Endothelial cell of umbilical vein (primary cell): ENCODE measurements around the gene CUL5. TPM values are rescaled to one million over a fixed set of nuclear protein-coding genes. Genes with fewer than 3 reads are reported as not detected.

Source experiments
- BruUV-seq: library from RNA; stranded (reverse); fragments of 400-500 nt; replicated peaks from 2 replicates; lab custom pipeline; 2021; lab: Mats Ljungman, UMichigan
- CTCF ChIA-PET: fragments of 300-600, 350-600 bp; sonication (Branson Sonifier 250); formaldehyde crosslinking; loops from one replicate; lab custom pipeline; 2021; ENCODE audit warnings: antibody characterized with exemption, inconsistent platforms; lab: Charles Lee
- POLR2A ChIA-PET: fragments of 300-600, 350-600 bp; sonication (Branson Sonifier 250); formaldehyde crosslinking; loops from one replicate; lab custom pipeline; 2021; ENCODE audit warnings: antibody characterized with exemption, inconsistent platforms; lab: Charles Lee
- DNase-seq: peaks from one replicate; pipeline ENCODE4 v3.0.0-alpha.2; 2011; ENCODE audit warnings: low read depth, low spot score
- FAIRE-seq: peaks from 2 replicates; lab custom pipeline; 2011; peaks lifted over from hg19 to GRCh38; lab: Jason Lieb, UNC
- H2AFZ ChIP-seq: 2 replicates; pipeline ENCODE4 v1.6.0; 2012; ENCODE audit warnings: low read depth, low read length, control low read depth, inconsistent platforms
- H3K27ac ChIP-seq: 2 replicates; pipeline ENCODE4 v1.5.1; 2011; ENCODE audit warnings: low read depth, mild to moderate bottlenecking, control low read depth, low read length, moderate library complexity; ENCODE audit not compliant: insufficient read depth
- H3K27me3 ChIP-seq, 2 experiments: 2 replicates each; pipeline versions ENCODE4 v1.6.0 to v1.6.1; 2011; ENCODE audit warnings: low read length in 2 of 2, mixed read lengths in 1 of 2; ENCODE audit not compliant: control insufficient read depth in 2 of 2, insufficient read depth in 2 of 2
- H3K36me3 ChIP-seq, 2 experiments: 2 replicates in 1 of 2; 3 replicates in 1 of 2; pipeline ENCODE4 v1.5.1; 2011; ENCODE audit warnings: low read length in 2 of 2, mild to moderate bottlenecking in 1 of 2, moderate library complexity in 1 of 2; ENCODE audit not compliant: control insufficient read depth in 2 of 2, insufficient read depth in 2 of 2; ENCODE audit errors: extremely low read depth in 1 of 2
- H3K4me1 ChIP-seq: 3 replicates; pipeline ENCODE4 v1.5.1; 2011; ENCODE audit warnings: mild to moderate bottlenecking, low read length; ENCODE audit not compliant: control insufficient read depth, insufficient read depth; ENCODE audit errors: extremely low read depth
- H3K4me2 ChIP-seq: 2 replicates; pipeline ENCODE4 v1.6.1; 2011; ENCODE audit warnings: low read length, control low read depth, mixed read lengths; ENCODE audit not compliant: insufficient read depth
- H3K4me3 ChIP-seq, 3 experiments: fragments of 200-600 bp in 1 of 3; sonication (generic), shearing (Covaris generic) in 1 of 3; replicated peaks in 1 of 3; 2 replicates each; pipeline ENCODE4 v1.5.1; 2011 to 2016; ENCODE audit warnings: control low read depth in 3 of 3, low read length in 3 of 3, mild to moderate bottlenecking in 2 of 3, inconsistent platforms in 1 of 3, low read depth in 1 of 3, moderate library complexity in 1 of 3; ENCODE audit not compliant: insufficient read depth in 1 of 3
- H3K79me2 ChIP-seq: 2 replicates; pipeline ENCODE4 v1.6.0; 2012; ENCODE audit warnings: low read length, inconsistent platforms; ENCODE audit not compliant: control insufficient read depth, insufficient read depth
- H3K9ac ChIP-seq: replicated peaks from 2 replicates; pipeline ENCODE3; 2011; ENCODE audit warnings: low read length, control low read depth; ENCODE audit not compliant: insufficient read depth; ENCODE audit errors: extremely low read depth
- H3K9me1 ChIP-seq: replicated peaks from 3 replicates; pipeline ENCODE4 v1.6.0; 2011; ENCODE audit warnings: mild to moderate bottlenecking, low read length; ENCODE audit not compliant: control insufficient read depth, insufficient read depth; ENCODE audit errors: extremely low read depth
- H3K9me3 ChIP-seq: replicated peaks from 2 replicates; pipeline ENCODE4 v1.5.1; 2012; ENCODE audit warnings: low read length, inconsistent platforms; ENCODE audit not compliant: control insufficient read depth, insufficient read depth
- H4K20me1 ChIP-seq: replicated peaks from 2 replicates; pipeline ENCODE3; 2011; ENCODE audit warnings: mild to moderate bottlenecking, low read length; ENCODE audit not compliant: control insufficient read depth, insufficient read depth; ENCODE audit errors: extremely low read depth
- EZH2 ChIP-seq: IDR thresholded peaks from 2 replicates; pipeline ENCODE4 v1.6.1; 2012; ENCODE audit warnings: borderline replicate concordance, low read depth, mild to moderate bottlenecking, moderate library complexity, low read length, inconsistent platforms; ENCODE audit not compliant: severe bottlenecking
- FOS ChIP-seq: IDR thresholded peaks from 2 replicates; pipeline ENCODE4 v1.6.1; 2011; ENCODE audit warnings: mild to moderate bottlenecking, low read length, moderate library complexity, borderline replicate concordance; ENCODE audit not compliant: insufficient read depth
- GATA2 ChIP-seq: IDR thresholded peaks from 2 replicates; pipeline ENCODE4 v1.7.0; 2011; ENCODE audit warnings: low read depth, mild to moderate bottlenecking, moderate library complexity, mixed read lengths, low read length; ENCODE audit not compliant: insufficient read length, insufficient read depth
- JUN ChIP-seq: IDR thresholded peaks from 2 replicates; pipeline ENCODE4 v1.6.1; 2011; ENCODE audit warnings: borderline replicate concordance, low read depth; ENCODE audit not compliant: insufficient read length, insufficient read depth
- MYC ChIP-seq: IDR thresholded peaks from one replicate; pipeline ENCODE4 v1.6.1; 2011; ENCODE audit warnings: mild to moderate bottlenecking, low read depth, low read length
- POLR2A ChIP-seq: IDR thresholded peaks from 2 replicates; pipeline ENCODE4 v1.6.1; 2012; ENCODE audit warnings: low read depth, mild to moderate bottlenecking, control low read depth, low read length
- POLR2AphosphoS5 ChIP-seq: IDR thresholded peaks from 2 replicates; pipeline ENCODE4 v1.6.1; 2012; ENCODE audit warnings: low read depth, mild to moderate bottlenecking, control low read depth, low read length, moderate library complexity; ENCODE audit not compliant: insufficient read depth
- dilution Hi-C: fragments of 300-500 bp; cut with MboI; formaldehyde crosslinking; loops from one replicate; pipeline ENCODE4 v1.15.0; 2019; ENCODE audit warnings: low sequenced_read_pairs; ENCODE audit not compliant: extremely low pct_ligation_motif_present
- intact Hi-C: fragments of 100-400 bp; cut with micrococcal nuclease; formaldehyde crosslinking; loops from one replicate; pipeline ENCODE4 v1.10.0; 2022
- polyA plus RNA-seq, 4 experiments: library from polyadenylated mRNA; depleted of rRNA in 3 of 4; stranded (reverse) in 3 of 4; unstranded in 1 of 4; fragments of >200 nt; gene quantifications; 2 replicates each; pipeline versions ENCODE4 v1.2.1 to v1.2.3, GENCODE V29; 2011 to 2012; ENCODE audit warnings: missing spikeins in 1 of 4
- total RNA-seq: library from RNA; stranded (reverse); gene quantifications from 2 replicates; pipeline ENCODE4 v1.2.3, GENCODE V29; 2021
- TF ChIP-seq, protein P1 (sequence below), 2 donors: IDR thresholded peaks; 1 replicate in 1 of 2; 2 replicates in 1 of 2; pipeline ENCODE4 v1.5.1; 2011; ENCODE audit warnings: low read length in 2 of 2, mild to moderate bottlenecking in 2 of 2, moderate library complexity in 2 of 2, control low read depth in 1 of 2, inconsistent platforms in 1 of 2, low read depth in 1 of 2; ENCODE audit not compliant: insufficient read depth in 1 of 2; ENCODE audit errors: extremely low read depth in 1 of 2

The CUL5 gene
- total and polyA plus RNA-seq, 2 donors (not counting 3 experiments of a cell fraction or from before 2014, with no cell fraction given), result 9.9 to 36.6 TPM

DNA sequence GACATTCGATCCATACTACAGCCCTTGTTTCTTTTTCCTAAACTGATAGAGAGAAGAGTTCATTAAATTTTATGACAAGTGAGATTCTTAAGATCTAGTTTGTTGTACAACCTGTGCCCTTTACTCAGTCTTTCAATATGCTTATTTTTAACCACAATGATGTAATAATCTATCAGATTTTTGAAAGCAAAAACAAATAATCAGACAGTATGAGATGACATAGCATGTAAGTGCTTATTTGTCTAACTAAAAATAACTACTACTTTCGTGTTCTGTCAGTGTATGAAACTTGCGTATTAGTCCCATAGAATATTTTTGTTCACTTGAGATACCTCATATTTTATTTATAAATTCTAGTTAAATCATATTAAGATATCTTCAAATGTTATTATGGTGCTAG lies 47.2 kb upstream of the CUL5 start:
- intact Hi-C loops, result no loop called here
- H3K36me3 ChIP-seq, result no peaks in the 10 kb centered on the region
- no TSS peak for BruUV-seq
- no peak for TF ChIP-seq POLR2AphosphoS5
- TF ChIP-seq, protein P1, sequence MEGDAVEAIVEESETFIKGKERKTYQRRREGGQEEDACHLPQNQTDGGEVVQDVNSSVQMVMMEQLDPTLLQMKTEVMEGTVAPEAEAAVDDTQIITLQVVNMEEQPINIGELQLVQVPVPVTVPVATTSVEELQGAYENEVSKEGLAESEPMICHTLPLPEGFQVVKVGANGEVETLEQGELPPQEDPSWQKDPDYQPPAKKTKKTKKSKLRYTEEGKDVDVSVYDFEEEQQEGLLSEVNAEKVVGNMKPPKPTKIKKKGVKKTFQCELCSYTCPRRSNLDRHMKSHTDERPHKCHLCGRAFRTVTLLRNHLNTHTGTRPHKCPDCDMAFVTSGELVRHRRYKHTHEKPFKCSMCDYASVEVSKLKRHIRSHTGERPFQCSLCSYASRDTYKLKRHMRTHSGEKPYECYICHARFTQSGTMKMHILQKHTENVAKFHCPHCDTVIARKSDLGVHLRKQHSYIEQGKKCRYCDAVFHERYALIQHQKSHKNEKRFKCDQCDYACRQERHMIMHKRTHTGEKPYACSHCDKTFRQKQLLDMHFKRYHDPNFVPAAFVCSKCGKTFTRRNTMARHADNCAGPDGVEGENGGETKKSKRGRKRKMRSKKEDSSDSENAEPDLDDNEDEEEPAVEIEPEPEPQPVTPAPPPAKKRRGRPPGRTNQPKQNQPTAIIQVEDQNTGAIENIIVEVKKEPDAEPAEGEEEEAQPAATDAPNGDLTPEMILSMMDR (IDR thresholded peaks at IDR 0.05; ENCODE audit: extremely low read depth in 1 of 2, insufficient read depth in 1 of 2, low read depth in 1 of 2, low read length in 2 of 2), result no peak
- TF ChIP-seq EZH2, result no peak
- no peak for TF ChIP-seq MYC
- no peak for TF ChIP-seq POLR2A
- no peak for TF ChIP-seq JUN
- TF ChIP-seq FOS, result no peak
- TF ChIP-seq GATA2, result no peak
- no peak overlapping the region for H2AFZ ChIP-seq
- POLR2A ChIA-PET, result no interaction called here
- H3K4me1 ChIP-seq, result no peaks in the 10 kb centered on the region
- H3K9me1 ChIP-seq, result no peaks in the 10 kb centered on the region
- no peak overlapping the region for H3K27ac ChIP-seq
- H3K4me3 ChIP-seq, result no peak overlapping the region
- CTCF ChIA-PET, result no interaction called here
- dilution Hi-C loops, result no loop called here
- H3K9me3 ChIP-seq, result no peaks in the 10 kb centered on the region
- H3K27me3 ChIP-seq, result peaks cover 3 to 7% of the 10 kb centered on the region in 2 experiments
- no peak overlapping the region for H3K4me2 ChIP-seq
- H3K79me2 ChIP-seq, result no peaks in the 10 kb centered on the region
- H4K20me1 ChIP-seq, result no peaks in the 10 kb centered on the region
- FAIRE-seq (no peak), DNase-seq (no peak)
- H3K9ac ChIP-seq, result no peak overlapping the region
